ENCODE results near the gene SPDL1.

SPDL1 gene, protein sequence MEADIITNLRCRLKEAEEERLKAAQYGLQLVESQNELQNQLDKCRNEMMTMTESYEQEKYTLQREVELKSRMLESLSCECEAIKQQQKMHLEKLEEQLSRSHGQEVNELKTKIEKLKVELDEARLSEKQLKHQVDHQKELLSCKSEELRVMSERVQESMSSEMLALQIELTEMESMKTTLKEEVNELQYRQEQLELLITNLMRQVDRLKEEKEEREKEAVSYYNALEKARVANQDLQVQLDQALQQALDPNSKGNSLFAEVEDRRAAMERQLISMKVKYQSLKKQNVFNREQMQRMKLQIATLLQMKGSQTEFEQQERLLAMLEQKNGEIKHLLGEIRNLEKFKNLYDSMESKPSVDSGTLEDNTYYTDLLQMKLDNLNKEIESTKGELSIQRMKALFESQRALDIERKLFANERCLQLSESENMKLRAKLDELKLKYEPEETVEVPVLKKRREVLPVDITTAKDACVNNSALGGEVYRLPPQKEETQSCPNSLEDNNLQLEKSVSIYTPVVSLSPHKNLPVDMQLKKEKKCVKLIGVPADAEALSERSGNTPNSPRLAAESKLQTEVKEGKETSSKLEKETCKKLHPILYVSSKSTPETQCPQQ

DNA sequence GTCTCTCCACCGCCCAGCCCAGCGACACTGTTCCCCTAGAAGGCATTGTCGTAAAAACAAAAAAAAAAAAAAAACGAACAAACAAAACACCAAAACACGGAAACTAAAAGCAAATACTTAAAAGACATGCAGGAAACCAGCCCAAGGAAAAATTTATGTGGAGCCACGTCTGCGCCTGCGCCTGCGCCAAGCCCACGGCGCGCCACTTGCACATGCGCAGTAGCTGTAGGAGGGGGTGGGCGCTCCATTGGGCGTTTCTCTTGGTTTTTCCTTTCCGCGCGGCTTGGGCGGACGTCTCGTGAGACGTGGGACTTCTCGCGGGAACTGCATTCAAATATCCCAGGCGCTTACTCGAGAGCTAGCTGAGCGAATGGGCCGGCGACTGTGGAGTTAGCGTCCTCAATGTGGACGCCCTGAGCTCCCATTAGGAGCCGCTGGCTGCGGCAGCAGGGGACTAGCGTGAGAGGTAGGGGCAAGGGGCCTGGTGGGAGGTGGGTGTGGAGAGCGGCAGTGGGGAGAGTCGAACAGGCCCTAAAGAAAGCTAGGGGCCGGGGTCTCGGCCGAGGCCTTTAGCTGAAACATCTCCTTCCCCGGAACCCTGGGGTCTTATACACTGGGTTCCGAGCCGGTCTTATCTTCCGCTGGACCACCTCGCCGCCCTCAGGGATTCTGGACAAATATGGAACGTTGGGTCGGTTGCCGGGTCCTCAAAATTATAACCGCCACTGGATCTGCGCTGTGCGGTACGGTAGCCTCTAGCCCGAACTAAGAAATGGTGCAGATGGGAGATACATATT is at the start of gene SPDL1:
Gene SPDL1 (plus strand): TSS at position 350 of the 797 bp plus-strand sequence. CDS start 4,644 bp downstream, outside the sequence.
- Mint-ChIP-seq H3K27me3 (peaks cover 11% of the 10 kb centered on the region), H3K27ac (ENCODE audit: low read depth) (peak within 1 kb of the TSS; percentile 88), H3K4me3 (peak within 1 kb of the TSS; percentile 93), H3K4me1 (peaks cover 20% of the 10 kb centered on the region), H3K36me3 (ENCODE audit: insufficient read depth) (peaks cover 15% of the 10 kb centered on the region), H3K9me3 (no peaks in the 10 kb centered on the region)
- DNase-seq (ENCODE audit: low spot score in 2 of 2), result peak; percentile 90 to 92
- peak; percentile 95 for ATAC-seq (replicated peaks; ENCODE audit: extremely low read depth, poor library complexity, severe bottlenecking)

DNA sequence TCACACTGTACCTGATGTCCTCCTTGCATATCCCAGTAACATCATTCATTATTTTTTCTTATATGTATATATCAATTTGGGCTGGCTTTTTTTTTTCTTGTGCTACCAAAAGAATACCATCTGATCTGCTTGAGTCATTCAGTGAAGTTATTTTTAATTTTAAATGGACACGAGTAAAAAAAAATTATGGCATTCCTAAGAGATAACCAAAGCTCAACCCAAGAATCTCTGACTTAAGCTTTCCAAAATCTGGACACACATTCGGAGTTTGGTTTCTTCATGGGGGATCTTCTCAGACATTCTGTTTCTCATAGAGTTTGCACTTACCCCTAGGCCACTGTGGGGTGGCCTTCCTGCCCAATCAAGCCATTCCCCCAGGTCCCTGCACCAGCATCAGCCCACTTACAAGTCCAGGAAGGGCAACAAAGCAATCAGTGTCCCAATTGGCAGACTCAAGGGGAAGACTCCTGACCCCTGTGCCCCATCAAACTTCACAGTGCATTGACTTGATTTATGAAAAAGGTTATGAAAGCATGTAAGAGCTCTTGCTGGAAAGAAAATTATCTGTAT is 49.2 kb upstream of the SPDL1 start:
- H3K4me1 Mint-ChIP-seq, result no peaks in the 10 kb centered on the region
- ATAC-seq (replicated peaks; ENCODE audit: extremely low read depth, poor library complexity, severe bottlenecking) (no peak), DNase-seq (ENCODE audit: low spot score in 2 of 2) (no peak)
- H3K27me3 Mint-ChIP-seq, result peaks cover 55% of the 10 kb centered on the region
- no peak overlapping the region for H3K4me3 Mint-ChIP-seq
- H3K36me3 Mint-ChIP-seq (ENCODE audit: insufficient read depth), result no peaks in the 10 kb centered on the region
- H3K27ac Mint-ChIP-seq (ENCODE audit: low read depth), result no peak overlapping the region
- no peaks in the 10 kb centered on the region for H3K9me3 Mint-ChIP-seq

DNA sequence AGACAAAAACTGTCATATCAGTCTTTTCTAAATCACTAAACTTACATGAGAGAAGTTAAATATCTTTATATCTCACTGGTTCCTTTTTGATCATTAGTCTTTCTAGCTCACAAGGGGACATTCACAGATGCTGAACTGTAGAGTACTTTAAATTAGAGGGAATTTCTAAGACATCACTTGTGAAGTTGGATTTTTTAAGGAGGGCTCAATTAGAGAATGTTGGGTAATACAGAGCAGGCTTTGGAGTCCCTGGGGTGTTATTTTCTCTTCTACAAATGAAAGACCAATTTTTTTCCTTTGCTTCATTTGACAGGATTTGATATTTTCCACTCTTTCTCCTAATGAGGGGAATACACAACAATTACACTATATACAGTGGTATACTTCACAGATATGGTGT is 48.6 kb upstream of the SPDL1 start:
- H3K27ac Mint-ChIP-seq (ENCODE audit: low read depth), result no peak overlapping the region
- DNase-seq (ENCODE audit: low spot score in 2 of 2), result no peak
- no peak for ATAC-seq (replicated peaks; ENCODE audit: extremely low read depth, poor library complexity, severe bottlenecking)

DNA sequence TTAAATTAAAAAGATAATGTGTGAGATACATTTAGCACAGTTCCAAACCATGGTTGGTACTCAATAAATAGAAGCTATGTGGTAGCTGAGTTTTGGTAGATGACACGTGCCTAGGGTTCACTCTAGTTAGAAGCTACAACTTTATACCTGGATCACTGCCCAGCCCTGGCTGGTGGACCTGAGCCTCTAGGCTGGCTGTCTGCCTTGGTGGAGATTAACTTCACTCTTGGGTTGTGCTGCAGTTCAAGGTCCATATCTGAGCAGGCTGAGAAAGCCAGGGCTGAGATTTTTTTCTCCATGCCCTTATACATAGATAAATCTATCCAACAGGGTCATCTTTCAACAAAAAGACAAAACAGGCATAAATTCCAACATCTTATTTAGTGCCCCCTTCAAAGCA is 44.6 kb upstream of the SPDL1 start:
- no peak overlapping the region for H3K4me3 Mint-ChIP-seq
- H3K36me3 Mint-ChIP-seq (ENCODE audit: insufficient read depth), result no peaks in the 10 kb centered on the region
- no peak overlapping the region for H3K27ac Mint-ChIP-seq (ENCODE audit: low read depth)
- peaks cover 49% of the 10 kb centered on the region for H3K27me3 Mint-ChIP-seq
- no peak for DNase-seq (ENCODE audit: low spot score in 2 of 2)
- no peak for ATAC-seq (replicated peaks; ENCODE audit: extremely low read depth, poor library complexity, severe bottlenecking)
- H3K9me3 Mint-ChIP-seq, result no peaks in the 10 kb centered on the region
- no peaks in the 10 kb centered on the region for H3K4me1 Mint-ChIP-seq

More for the DNA sequence above, 48.6 kb upstream of the SPDL1 start:
- no peak overlapping the region for H3K4me3 Mint-ChIP-seq
- H3K9me3 Mint-ChIP-seq, result no peaks in the 10 kb centered on the region
- H3K36me3 Mint-ChIP-seq (ENCODE audit: insufficient read depth), result no peaks in the 10 kb centered on the region
- peaks cover 49% of the 10 kb centered on the region for H3K27me3 Mint-ChIP-seq
- no peaks in the 10 kb centered on the region for H3K4me1 Mint-ChIP-seq

DNA sequence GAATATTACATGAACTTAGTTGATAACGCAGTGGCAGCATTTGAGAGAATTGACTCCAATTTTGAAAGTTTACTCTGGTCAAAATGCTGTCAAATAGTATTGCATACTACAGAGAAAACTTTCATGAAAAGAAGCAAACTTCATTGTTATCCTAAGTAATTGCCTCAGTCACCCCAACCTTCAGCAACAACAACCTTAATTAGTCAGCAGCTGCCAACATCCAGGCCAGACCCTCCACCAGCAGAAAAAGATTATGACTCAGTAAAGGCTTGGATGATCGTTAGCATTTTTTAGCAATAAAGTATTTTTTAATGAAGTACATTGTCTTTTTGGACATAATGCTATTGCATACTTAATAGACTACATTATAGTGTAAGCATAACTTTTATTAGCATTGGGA is 40.8 kb upstream of the SPDL1 start:
- Mint-ChIP-seq H3K36me3 (ENCODE audit: insufficient read depth) (no peaks in the 10 kb centered on the region), H3K4me1 (no peaks in the 10 kb centered on the region), H3K27me3 (peaks cover 45% of the 10 kb centered on the region), H3K4me3 (no peak overlapping the region), H3K27ac (ENCODE audit: low read depth) (no peak overlapping the region), H3K9me3 (no peaks in the 10 kb centered on the region)
- ATAC-seq (replicated peaks; ENCODE audit: extremely low read depth, poor library complexity, severe bottlenecking) (no peak), DNase-seq (ENCODE audit: low spot score in 2 of 2) (no peak)

DNA sequence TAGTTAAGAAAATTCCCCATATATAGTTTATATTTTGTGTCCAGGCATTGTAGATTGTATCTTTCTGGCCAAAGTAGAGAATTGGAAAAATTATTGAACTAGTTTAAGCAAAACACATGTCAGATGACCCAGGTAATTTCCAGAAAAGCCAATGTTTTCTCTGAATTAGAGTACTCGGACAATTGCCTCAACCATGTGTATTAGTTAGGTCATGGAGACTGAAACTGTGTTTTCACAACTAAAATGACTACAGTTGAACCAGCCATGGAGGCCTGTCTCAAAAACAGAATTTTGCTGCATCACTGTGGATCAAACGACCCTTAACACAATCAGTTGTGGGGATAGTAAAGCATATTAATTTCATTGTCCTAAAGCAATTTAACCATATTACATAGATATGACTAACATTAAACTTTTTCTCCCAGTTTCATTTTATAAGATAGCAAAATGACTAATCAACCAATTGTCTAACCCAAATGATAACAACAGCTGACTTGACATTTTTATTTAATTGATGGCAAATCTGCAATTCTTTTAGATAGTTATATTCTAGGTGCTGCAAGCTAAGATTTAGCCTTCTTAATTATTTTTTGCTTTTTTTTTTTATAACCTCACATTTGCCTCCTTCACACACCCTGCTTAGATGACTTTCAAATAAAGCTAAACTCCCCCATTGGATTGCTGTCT is 39.2 kb upstream of the SPDL1 start:
- no peak for ATAC-seq (replicated peaks; ENCODE audit: extremely low read depth, poor library complexity, severe bottlenecking)
- Mint-ChIP-seq H3K9me3 (no peaks in the 10 kb centered on the region), H3K4me3 (no peak overlapping the region), H3K36me3 (ENCODE audit: insufficient read depth) (no peaks in the 10 kb centered on the region), H3K4me1 (no peaks in the 10 kb centered on the region), H3K27ac (ENCODE audit: low read depth) (no peak overlapping the region), H3K27me3 (peaks cover 61% of the 10 kb centered on the region)
- DNase-seq (ENCODE audit: low spot score in 2 of 2), result no peak

DNA sequence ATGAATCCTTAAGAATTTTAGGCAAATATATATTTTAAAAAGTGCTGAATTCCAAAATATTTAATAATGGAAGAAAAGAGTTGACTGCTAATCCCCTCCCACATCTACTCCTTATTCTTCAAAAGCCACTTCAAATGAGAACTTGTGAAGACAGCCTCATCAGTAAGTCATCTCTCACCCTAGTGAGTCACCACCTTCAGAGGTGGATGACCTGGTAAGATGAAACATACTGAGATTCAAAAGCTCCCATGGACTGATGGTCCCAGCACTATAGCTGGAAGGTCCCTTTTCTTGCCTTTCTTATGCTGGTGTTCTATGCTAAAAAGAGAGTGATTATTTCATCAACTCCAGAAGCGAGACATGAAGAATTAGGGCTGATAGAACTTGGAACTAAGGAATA is 37.8 kb upstream of the SPDL1 start:
- DNase-seq (ENCODE audit: low spot score in 2 of 2) (no peak), ATAC-seq (replicated peaks; ENCODE audit: extremely low read depth, poor library complexity, severe bottlenecking) (no peak)
- no peak overlapping the region for H3K4me3 Mint-ChIP-seq
- no peaks in the 10 kb centered on the region for H3K36me3 Mint-ChIP-seq (ENCODE audit: insufficient read depth)
- no peaks in the 10 kb centered on the region for H3K4me1 Mint-ChIP-seq
- no peaks in the 10 kb centered on the region for H3K9me3 Mint-ChIP-seq
- H3K27me3 Mint-ChIP-seq, result peaks cover 74% of the 10 kb centered on the region
- no peak overlapping the region for H3K27ac Mint-ChIP-seq (ENCODE audit: low read depth)

DNA sequence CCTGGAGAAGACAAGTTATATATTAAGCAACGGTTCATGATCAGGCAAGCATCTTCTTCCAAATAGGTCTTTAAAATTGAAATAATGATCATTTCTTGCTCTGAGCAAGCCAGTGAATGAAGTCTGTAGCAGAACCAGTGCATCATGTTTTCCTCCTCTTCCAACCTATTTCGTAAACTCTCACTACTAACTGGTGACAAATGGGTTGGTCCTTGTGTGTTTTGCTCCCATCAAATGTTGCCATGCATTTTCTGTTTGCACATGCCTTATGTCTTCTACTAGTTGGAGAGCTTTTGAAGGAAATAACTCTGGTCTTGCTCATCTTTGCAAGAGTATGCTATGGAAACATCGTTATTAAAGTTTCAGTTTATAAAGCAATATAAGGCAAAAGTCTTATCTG is 37.2 kb upstream of the SPDL1 start:
- ATAC-seq (replicated peaks; ENCODE audit: extremely low read depth, poor library complexity, severe bottlenecking) (no peak), DNase-seq (ENCODE audit: low spot score in 2 of 2) (no peak)
- H3K27me3 Mint-ChIP-seq, result peaks cover 80% of the 10 kb centered on the region
- H3K36me3 Mint-ChIP-seq (ENCODE audit: insufficient read depth), result no peaks in the 10 kb centered on the region
- H3K9me3 Mint-ChIP-seq, result no peaks in the 10 kb centered on the region
- H3K4me1 Mint-ChIP-seq, result no peaks in the 10 kb centered on the region
- no peak overlapping the region for H3K4me3 Mint-ChIP-seq
- H3K27ac Mint-ChIP-seq (ENCODE audit: low read depth), result no peak overlapping the region

DNA sequence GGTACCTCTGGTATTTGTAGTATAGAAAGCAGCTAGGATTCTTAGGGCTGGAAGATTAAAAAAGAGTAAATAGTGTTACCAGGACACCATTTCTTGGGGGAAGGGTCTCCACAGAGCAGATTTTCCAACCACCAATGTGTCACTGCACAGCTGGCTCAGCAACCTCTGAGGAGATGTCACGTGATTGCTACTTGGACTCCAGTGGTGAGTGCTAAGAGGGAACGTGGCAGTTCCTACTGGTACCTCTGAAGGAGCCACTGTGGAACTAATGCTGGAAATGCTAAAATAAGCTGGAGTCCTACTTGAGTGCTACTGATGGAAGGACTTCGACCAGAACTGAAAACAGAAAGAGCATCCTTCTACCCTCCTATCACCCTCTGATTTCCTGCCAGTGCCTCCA is 36.1 kb upstream of the SPDL1 start:
- Mint-ChIP-seq H3K36me3 (ENCODE audit: insufficient read depth) (no peaks in the 10 kb centered on the region), H3K27me3 (peaks cover 86% of the 10 kb centered on the region), H3K4me3 (no peak overlapping the region), H3K9me3 (no peaks in the 10 kb centered on the region), H3K4me1 (no peaks in the 10 kb centered on the region), H3K27ac (ENCODE audit: low read depth) (no peak overlapping the region)
- DNase-seq (ENCODE audit: low spot score in 2 of 2) (no peak), ATAC-seq (replicated peaks; ENCODE audit: extremely low read depth, poor library complexity, severe bottlenecking) (no peak)

DNA sequence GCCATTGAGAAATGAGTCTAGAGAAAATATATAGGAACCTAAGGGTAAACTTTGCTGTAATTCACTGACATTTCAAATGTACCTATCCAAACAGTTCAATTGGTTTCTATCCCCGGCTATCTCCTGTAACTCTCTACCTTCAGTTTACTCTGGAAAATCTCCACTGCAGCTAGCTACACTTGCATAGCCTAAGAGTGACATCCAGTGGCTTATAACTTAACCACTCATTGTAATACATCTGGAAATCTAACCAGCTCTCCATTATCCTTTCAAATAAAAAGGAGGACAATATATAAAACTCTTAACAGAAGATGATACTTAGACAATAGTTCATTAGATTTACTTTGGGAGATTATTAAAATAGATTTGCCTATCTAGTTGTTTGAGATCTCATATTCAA is 35.3 kb upstream of the SPDL1 start:
- no peak for DNase-seq (ENCODE audit: low spot score in 2 of 2)
- Mint-ChIP-seq H3K27ac (ENCODE audit: low read depth) (no peak overlapping the region), H3K9me3 (no peaks in the 10 kb centered on the region), H3K36me3 (ENCODE audit: insufficient read depth) (no peaks in the 10 kb centered on the region), H3K4me1 (no peaks in the 10 kb centered on the region), H3K4me3 (no peak overlapping the region), H3K27me3 (peaks cover 86% of the 10 kb centered on the region)
- no peak for ATAC-seq (replicated peaks; ENCODE audit: extremely low read depth, poor library complexity, severe bottlenecking)

DNA sequence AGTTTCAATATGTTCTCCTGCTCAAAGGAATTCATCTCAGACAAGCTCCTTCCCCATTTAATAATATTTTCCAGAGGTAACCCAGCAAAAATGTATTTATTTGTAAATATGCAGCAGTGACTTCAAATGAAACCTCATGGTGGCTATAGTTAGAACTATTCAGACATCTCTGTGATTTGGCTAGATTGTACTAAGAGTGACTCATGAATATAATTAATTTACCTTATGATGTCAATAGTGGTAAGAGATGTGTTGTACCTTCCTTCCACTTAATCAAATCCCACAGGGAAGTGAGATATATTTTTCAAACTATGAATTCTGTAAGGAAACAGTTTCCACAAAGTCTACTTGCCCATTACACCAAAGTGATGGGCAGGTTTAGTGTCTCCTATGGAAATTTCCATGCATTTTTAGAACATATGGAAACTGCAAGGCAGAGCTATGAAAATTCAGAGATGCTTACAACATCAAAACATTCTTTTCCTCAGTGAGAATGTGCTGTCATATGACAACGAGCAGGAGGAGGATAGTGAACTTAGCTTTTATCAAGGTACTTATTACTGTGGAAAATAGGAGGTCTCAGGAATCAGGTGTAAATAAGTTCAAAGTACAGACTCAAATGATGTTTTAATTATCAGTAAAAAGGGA is 34.0 kb upstream of the SPDL1 start:
- H3K27ac Mint-ChIP-seq (ENCODE audit: low read depth), result no peak overlapping the region
- no peaks in the 10 kb centered on the region for H3K9me3 Mint-ChIP-seq
- peaks cover 87% of the 10 kb centered on the region for H3K27me3 Mint-ChIP-seq
- no peaks in the 10 kb centered on the region for H3K4me1 Mint-ChIP-seq
- no peaks in the 10 kb centered on the region for H3K36me3 Mint-ChIP-seq (ENCODE audit: insufficient read depth)
- DNase-seq (ENCODE audit: low spot score in 2 of 2) (no peak), ATAC-seq (replicated peaks; ENCODE audit: extremely low read depth, poor library complexity, severe bottlenecking) (no peak)
- no peak overlapping the region for H3K4me3 Mint-ChIP-seq

DNA sequence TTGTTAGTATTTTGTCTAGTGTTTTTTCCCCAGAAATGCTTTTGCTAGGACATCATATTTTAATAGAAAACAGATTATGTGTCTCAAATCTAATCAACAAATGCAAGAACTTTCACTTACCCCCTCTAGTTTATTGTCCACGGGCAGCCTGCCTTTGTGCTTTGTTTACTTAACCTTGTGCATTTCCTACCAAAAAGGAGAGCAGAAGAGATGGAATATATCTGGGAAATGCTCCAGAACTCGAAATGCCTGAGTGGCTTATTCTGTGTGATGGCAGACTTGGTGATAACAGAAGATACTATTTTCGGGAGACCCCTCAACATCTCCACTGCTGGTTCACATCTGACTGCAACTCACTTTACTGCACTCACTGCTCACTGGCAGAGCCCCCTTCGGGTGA is 33.3 kb upstream of the SPDL1 start:
- peaks cover 81% of the 10 kb centered on the region for H3K27me3 Mint-ChIP-seq

More for the DNA sequence above, 33.3 kb upstream of the SPDL1 start:
- H3K4me1 Mint-ChIP-seq, result no peaks in the 10 kb centered on the region
- H3K9me3 Mint-ChIP-seq, result no peaks in the 10 kb centered on the region
- no peaks in the 10 kb centered on the region for H3K36me3 Mint-ChIP-seq (ENCODE audit: insufficient read depth)
- H3K4me3 Mint-ChIP-seq, result no peak overlapping the region
- DNase-seq (ENCODE audit: low spot score in 2 of 2) (no peak), ATAC-seq (replicated peaks; ENCODE audit: extremely low read depth, poor library complexity, severe bottlenecking) (no peak)
- no peak overlapping the region for H3K27ac Mint-ChIP-seq (ENCODE audit: low read depth)
